GM20431 (cell line): Measurements from ENCODE around the gene CTSH.
"Not testable (repeated sequence)": the region's sequence is repeated elsewhere in the genome, so short reads cannot be mapped to it uniquely, and the experiment has no call there.

Experiments used
- in situ Hi-C: fragments of 300-500 bp; cut with MseI, MboI; formaldehyde crosslinking; loops from one replicate; pipeline ENCODE4 v1.15.0; 2020; ENCODE audit warnings: low sequenced_read_pairs; ENCODE audit not compliant: unreplicated experiment

CTSH gene

DNA sequence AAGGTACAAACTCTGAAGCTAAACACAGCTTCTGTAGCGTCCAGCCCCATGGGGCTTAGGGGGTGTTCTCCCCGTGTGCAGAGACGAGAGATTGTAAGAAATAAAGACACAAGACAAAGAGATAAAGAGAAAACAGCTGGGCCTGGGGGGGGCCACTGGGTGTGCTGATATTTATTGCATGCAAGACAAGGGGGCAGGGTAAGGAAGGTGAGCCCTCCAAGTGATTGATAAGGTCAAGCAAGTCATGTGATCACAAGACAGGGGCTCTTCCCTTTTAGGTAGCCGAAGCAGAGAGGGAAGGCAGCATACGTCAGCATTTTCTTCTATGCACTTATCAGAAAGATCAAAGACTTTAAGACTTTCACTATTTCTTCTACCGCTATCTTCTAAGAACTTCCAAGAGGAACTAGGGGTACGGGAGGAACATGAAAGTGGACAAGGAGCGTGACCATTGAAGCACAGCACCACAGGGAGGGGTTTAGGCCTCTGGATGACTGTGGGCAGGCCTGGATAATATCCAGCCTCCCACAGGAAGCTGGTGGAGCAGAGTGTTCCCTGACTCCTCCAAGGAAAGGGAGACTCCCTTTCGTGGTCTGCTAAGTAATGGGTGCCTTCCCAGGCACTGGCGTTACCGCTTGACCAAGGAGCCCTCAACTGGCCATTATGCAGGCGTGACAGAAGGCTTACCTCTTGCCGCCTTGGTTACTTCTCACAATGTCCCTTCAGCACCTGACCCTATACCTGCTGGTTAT is 42.4 kb downstream of the CTSH start:
- in situ Hi-C loops: loop anchor here (25.0 kb wide), 1 partner anchor 285 kb away; no protein-coding TSS in a partner anchor

DNA sequence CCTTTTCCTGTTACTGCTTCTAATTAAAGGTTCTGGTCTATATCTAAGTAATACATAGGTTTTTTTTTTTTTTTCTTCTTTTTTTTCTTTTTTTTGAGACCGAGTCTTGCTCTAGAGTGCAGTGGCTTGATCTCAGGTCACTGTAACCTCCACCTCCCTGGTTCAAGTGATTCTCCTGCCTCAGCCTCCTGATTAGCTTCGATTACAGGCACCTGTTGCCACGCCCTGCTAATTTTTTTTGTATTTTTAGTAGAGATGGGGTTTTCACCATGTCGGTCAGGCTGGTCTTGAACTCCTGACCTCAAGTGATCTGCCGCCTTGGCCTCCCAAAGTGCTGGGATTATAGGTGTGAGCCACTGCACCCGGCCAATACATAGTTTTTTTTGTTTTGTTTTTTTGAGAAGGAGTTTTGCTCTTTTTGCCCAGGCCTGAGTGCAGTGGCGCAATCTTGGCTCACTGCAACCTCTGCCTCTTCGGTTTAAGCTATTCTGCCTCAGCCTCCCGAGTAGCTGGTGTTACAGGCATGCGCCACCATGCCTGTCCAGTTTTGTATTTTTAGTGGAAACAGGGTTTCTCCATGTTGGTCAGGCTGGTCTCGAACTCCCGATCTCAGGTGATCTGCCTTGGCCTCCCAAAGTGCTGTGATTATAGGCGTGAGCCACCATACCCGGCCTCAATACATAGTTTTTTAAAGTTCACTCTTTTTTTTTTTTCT is 43.9 kb downstream of the CTSH start:
- in situ Hi-C loops: loop anchor here (25.0 kb wide), 1 partner anchor 286 kb away; no protein-coding TSS in a partner anchor

DNA sequence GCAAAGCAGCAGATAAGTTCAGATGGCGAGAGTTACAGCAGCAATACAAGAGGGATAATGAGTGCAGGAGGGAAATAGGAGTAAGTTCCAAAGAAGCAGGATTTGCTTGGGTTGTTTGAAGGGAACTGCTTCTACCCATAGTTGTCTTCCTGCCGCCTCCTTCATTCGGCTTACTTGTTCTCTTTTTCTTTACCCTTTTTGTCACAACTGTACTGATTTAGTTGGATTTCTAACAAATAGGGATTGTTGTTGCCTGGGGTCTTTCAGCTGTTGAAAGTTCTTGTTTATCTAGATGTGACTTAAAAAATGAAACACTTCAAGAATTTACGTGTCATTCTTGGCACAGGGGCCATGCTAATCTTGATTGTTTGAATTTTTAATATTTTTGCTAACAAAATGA is 46.3 kb downstream of the CTSH start:
- in situ Hi-C loops: no loop called here

DNA sequence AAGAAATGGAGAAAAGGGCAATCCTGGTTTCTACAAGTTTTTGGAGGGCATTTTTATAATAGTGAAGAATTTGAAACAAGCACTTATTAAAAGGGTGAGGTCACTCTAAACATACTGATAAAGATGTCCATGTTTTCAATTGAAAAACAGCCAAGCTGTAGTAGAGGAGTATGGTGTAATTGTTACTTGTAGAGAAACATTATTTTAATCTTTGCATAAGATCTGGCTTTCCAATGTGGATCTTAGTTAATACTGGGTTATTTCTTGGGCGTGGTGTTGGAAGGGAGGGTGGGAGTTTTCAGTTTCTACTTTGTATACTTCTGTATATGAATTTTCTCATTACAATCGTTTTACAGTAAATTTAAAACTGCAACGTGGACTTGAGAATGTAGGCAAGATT is 49.4 kb downstream of the CTSH start:
- in situ Hi-C loops: no loop called here

DNA sequence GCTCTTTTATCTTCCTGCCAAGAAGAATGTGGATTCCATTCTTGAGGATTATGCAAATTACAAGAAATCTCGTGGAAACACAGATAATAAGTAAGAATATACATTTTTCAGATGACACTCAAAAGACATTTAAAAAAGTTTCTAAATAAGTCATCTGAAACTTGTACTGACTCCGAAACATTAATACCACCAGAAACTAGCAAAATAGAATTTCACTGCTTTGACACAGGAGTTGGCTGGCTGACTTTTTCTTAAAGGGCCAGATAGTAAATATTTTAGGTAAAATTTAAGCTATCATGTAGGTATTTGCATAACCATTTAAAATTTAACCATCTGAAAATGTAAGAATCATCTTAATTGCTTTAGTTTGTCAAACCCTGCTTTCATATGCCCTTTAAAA is 51.3 kb downstream of the CTSH start:
- in situ Hi-C loops: no loop called here

DNA sequence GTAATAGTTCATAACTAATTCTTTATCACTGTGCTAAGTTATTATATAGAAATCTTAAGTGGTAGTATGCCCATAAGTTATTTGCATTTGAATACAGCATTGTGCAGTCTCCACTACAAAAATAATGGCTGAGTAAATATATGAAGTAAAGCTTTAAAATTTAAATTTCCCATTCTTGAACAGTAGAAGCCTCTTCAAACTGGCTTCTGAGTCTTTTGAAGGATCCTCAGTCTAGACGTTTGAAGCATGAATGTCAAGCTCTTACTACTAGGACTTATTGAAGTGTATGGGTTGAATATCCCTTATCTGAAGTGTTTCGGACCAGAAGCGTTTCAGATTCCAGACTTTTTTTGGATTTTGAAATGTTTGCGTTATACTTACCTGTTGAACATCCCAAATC is 55.8 kb downstream of the CTSH start:
- in situ Hi-C loops: no loop called here

DNA sequence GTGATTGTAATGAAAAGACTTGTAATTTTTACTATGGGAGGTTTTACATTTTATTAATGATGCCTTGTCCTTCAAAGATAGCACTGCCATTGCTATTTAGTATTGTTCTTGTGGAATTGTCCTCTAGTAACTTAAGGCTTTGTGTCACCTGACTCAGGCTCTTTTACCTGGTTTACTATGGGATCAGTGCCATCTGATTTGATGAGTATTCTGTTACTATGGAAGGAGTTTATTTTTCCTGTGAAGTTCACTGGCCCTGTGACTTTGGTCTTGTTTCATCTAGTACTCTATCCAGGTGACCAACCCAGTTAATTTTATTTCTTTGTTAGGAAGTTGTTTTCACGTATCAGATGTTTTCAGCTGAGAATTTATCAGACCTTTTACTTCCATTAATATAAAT is 63.2 kb downstream of the CTSH start:
- in situ Hi-C loops: no loop called here

DNA sequence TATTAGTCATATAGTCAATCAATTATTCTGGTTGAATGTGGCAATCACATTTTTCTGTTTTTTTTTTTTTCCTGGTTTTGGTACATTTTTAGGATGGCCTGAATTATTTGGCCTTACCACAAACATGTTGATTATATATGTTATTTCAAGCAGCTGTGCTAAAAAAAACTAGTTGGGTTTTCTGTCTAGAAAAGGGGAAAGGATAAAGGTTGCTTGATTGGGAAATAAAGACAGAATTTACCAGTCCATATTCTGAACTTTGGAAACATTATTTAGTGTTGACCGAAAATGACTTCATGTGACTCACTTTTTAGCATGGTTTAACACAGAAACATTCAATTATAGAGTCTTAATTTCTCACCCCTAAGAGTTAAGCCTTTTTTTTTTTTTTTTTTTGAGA is 64.0 kb downstream of the CTSH start:
- in situ Hi-C loops: no loop called here

DNA sequence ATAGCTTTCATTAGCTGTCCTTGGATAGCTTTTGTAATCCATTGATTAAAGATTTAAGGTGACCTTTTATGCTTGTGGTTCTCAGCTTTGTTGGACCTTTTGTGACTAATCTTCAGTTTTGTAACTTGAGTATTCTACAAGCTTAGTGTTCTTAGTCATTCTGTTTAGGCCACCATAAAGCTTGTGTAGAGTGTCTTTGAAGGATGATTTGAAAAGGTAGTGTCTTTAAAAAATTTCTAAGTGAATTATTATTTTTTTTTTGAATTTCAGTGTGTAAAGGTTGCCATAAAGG is 64.7 kb downstream of the CTSH start:
- in situ Hi-C loops: no loop called here

DNA sequence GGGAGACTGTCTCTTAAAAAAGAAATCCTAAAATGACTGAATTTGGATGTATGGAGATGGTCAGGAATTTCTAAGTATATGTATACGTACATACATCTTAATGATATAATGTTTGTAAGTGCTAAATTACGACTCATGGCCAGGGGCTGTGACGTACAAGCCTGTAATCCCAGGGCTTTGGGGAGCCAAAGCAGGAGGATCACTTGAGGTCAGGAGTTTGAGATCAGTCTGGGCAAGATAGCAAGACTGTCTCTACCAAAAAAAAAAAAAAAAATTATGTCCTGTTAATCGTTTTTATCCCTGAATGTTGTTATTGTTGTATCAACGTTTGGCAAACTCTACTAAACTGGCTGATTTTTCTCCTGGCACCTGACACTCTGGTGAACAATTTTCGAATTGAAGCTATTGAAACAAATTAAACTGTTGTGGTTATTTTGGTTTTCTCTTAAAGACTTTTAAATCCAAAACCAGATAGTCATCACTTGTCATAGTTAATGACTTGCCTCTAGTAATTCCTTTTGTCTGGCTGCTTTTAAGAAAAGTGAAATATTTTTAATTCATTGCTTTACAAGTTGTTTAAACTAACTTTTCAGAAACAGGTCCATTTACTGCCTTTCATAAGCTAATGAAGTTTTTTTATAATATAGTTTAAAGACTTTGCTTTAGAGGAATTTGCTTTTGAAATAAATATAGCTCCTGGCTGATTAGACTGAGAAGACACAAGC is 65.2 kb downstream of the CTSH start:
- in situ Hi-C loops: no loop called here

DNA sequence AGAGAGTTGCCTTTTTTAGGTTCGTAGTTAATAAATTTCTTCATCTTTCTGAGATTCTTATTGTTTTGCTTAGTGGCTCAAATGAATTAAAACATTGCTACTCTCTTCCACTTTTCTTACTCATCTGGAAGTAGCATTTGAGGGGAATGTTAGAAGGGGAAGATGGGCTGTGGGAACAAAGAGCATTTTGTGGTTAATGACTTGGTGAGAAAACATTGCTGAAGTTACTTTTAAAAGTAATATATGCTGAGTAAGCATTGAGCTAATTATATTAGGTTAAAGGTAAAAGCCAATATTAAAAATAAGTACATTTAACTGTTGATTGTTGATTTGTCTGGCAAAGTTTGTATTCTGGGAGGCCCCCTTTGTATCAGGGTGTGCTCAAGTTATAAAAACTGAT is 66.5 kb downstream of the CTSH start:
- in situ Hi-C loops: no loop called here

DNA sequence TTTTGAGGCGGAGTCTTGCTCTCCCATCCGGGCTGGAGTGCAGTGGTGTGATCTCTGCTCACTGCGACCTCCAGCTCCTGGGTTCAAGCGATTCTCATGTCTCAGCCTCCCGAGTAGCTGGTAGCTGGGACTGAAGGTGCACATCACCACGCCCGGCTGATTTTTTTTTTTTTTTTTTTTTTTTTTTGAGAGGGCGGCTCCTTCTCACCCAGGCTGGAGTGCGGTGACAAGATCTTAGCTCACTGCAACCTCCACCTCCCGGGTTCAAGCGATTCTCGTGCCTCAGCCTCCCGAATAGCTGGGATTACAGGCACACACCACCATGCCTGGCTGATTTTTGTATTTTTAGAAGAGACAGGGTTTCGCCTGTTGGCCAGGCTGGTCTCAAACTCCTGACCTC is 67.9 kb downstream of the CTSH start:
- in situ Hi-C loops: not testable (repeated sequence)

DNA sequence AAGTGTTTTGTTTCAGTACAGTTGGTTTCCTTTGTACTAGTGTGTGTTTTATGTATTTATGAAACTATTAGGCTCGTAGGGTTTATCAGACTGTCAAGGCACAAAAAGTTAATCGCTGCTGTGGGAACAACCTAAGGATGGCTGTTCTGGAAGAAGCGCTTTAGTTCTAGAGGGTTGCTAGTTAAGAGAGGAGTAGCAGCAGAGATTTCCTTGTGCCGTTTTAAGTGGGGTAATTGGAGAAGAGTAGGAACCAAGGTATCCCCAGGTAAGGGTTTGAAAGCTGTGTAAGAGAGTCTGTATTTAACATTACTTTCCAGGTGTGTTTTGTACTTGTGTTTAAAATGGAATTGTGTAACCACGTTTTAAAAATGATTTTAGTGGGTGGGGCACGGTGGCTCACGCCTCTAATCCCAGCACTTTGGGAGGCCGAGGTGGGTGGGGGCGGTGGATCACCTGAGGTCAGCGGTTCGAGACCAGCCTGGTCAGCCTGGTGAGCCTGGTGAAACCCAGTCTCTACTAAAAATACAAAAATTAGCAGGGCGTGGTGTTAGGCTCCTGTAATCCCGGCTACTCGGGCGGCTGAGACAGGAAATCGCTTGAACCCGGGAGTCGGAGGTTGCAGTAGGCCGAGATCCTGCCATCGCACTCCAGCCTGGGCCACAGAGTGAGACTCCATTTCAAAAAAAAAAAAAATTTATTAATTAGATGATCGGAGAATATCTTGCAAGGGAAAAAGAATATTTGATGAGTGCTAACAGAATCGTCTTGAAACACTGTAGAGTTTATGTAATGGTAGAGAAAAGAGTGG is 69.5 kb downstream of the CTSH start:
- in situ Hi-C loops: no loop called here

DNA sequence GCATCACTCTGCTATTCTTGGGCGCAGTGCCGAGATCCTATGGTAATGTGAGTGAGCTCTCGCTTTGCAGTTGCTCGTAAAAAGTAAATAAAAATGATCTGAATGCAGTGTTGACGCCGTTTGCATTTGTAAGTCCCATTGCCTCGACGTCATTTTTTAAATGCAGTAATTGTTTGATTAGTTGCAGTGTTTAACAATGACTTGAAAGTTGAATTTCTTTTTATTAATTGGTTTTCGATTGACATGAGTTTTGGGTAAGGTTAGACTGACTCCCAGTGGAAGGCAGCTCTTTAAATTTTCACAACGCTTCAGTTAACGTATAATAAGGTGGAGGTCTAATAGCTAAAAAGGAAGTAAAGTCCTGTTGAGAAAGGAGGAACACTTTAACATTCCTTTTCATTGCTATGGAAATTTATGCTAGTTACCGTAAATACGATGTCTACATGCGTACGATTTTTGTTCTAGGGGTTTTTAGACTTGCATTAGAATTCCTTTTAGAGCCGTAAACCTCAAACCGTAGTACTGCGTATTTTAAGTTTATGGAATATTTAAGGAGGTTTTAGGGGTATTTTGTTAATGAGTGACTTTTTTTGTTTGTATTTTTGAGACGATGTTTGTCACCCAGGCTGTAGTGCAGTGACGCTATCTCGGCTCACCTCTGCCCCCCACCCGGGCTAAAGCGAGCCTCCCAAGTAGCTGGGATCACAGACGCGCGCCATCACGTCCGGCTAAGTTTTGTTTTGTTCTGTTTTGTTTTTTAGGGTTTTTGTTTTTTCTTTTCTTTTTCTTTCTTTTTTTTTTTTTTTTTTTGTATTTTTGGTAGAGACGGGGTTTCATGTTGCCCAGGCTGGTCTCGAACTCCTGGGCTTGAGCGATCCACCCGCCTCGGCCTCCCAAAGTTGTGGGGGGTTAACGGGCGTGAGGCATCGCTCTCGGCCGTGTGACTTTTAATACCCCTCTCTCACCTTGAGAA is 70.8 kb downstream of the CTSH start:
- in situ Hi-C loops: no loop called here

DNA sequence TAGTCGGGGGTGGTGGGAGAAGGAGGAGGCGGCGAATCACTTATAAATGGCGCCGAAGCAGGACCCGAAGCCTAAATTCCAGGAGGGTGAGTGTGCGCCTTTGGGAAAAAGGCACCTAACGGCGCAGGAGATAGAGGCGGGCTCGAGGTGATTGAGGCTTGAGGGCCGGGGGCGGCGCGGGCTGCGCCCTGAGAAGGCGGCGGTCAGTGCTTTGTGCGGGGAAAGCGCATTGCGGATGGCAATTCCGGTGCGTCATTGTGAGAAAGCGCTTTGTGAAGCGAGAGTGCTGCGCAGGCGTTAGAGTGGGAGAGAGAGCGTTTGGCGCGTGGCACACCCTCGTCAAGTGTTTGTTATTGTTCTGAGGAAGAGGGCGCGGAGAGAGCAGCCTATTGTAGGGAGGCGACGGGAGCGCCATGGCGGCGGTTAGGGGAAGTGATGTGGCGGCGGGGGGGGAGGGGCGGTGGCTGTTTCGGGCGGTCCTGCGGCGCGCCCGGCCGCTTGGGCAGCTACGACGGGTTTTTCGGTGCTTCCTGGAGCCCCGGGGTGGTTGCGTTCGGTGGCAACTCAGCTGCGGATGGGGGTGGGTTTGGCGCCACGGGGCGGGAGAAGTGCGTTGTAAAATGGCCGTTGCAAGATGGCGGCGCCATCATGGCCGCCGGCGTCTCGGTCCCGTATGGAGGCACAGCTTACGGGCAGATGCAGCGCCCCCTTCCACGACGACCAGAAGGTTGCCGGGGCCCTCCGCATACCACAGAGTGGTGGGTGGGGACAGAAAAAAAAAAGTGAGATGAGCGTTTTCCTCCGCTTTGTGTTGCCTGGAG is 71.7 kb downstream of the CTSH start:
- in situ Hi-C loops: no loop called here

DNA sequence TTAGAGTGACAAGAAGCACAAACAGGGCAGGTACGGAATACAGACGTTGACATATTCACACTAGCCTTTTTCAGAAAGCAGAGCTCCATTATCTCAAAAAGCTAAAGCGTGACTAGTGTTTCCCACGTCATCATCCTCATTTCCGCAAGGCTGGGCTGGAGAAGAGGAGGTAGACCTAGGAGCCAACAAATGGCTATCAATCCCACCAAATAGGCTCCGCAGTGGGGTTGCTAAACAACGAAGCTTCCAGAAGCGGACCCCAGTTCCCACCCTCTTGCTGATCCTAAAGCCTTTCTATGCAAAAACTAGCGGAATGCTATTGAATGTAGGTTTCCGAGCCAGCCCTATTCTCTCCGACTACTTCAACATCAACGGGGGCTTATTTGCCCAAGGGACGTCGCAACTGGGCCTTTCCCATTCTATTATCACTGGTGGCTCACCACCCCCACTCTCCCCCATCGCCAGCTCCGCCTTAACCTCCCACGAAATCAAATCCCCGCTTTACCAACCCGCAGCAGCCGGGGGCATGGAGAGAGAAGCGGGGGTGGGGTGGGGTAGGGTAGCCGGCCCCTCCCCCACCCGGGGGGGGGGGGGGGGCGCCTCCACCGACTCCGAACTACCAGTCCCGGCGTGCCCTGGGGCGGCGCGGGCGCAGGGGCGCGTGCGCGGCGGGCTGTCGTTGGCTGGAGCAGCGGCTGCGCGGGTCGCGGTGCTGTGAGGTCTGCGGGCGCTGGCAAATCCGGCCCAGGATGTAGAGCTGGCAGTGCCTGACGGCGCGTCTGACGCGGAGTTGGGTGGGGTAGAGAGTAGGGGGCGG is 72.5 kb downstream of the CTSH start, which contains the start of gene MORF4L1:
MORF4L1 (plus strand) TSS at position 736 of the 817 bp plus-strand sequence. CDS start 128 bp downstream, outside the sequence.
- in situ Hi-C loops: no loop called here

DNA sequence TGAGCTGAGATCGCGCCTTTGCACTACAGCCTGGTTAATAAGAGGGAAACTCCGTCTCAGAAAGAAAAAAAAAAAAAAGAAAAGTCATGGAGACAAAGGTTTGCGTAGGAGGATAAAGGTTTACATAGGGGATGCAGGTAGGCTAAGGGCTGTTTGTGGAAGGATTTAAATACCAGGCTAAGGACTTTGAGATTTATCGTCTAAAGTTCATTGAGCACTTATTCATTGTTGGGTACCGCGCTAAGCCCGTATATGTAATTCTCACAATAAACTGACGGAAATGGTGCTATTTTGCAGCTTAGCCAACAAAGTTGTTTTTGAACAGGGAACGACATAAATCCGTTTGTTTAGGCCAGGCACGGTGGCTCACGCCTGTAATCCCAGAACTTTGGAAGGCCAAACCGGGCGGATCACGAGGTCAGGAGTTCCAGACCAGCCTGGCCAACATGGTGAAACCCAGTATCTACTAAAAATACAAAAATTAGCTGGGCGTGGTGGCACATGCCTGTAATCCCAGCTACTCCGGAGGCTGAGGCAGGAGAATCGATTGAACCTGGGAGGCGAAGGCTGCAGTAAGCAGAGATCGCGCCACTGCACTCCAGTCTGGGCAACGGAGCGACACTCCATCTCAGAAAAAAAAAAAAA is 73.2 kb downstream of the CTSH start:
- in situ Hi-C loops: not testable (repeated sequence)
